BLaER1 treated with 17β-estradiol and CSF1 and Interleukin-3, amounts not matched to agents 10 nM and 100 nM (cell line): ENCODE data around the gene MFF.

ENCODE experiments used
- H3K27ac ChIP-seq, 11 experiments: shearing (Covaris generic); formaldehyde crosslinking; 2 replicates each; pipeline ENCODE4 v1.8.1; 2022
- H3K27me3 ChIP-seq, 11 experiments: shearing (Covaris generic); formaldehyde crosslinking; 2 replicates each; pipeline ENCODE4 v1.8.1; 2022
- H3K36me3 ChIP-seq, 11 experiments: shearing (Covaris generic); formaldehyde crosslinking; 2 replicates each; pipeline ENCODE4 v1.8.1; 2022
- H3K4me1 ChIP-seq, 10 experiments: shearing (Covaris generic); formaldehyde crosslinking; 2 replicates each; pipeline ENCODE4 v1.8.1; 2022
- H3K4me2 ChIP-seq, 11 experiments: shearing (Covaris generic); formaldehyde crosslinking; 2 replicates each; pipeline ENCODE4 v1.8.1; 2022
- H3K4me3 ChIP-seq, 10 experiments: shearing (Covaris generic); formaldehyde crosslinking; 2 replicates each; pipeline ENCODE4 v1.8.1; 2022
- H3K9ac ChIP-seq, 11 experiments: shearing (Covaris generic); formaldehyde crosslinking; 2 replicates each; pipeline ENCODE4 v1.8.1; 2022
- H3K9me3 ChIP-seq, 11 experiments: shearing (Covaris generic); formaldehyde crosslinking; replicated peaks in 1 of 11; 2 replicates each; pipeline ENCODE4 v1.8.1; 2022
- H4K20me1 ChIP-seq, 11 experiments: shearing (Covaris generic); formaldehyde crosslinking; 2 replicates each; pipeline ENCODE4 v1.8.1; 2022
- Cebpa-rat ChIP-seq, 11 experiments: shearing (Covaris generic); IDR thresholded peaks; 2 replicates each; pipeline ENCODE4 v1.8.1; 2022

Gene MFF

DNA sequence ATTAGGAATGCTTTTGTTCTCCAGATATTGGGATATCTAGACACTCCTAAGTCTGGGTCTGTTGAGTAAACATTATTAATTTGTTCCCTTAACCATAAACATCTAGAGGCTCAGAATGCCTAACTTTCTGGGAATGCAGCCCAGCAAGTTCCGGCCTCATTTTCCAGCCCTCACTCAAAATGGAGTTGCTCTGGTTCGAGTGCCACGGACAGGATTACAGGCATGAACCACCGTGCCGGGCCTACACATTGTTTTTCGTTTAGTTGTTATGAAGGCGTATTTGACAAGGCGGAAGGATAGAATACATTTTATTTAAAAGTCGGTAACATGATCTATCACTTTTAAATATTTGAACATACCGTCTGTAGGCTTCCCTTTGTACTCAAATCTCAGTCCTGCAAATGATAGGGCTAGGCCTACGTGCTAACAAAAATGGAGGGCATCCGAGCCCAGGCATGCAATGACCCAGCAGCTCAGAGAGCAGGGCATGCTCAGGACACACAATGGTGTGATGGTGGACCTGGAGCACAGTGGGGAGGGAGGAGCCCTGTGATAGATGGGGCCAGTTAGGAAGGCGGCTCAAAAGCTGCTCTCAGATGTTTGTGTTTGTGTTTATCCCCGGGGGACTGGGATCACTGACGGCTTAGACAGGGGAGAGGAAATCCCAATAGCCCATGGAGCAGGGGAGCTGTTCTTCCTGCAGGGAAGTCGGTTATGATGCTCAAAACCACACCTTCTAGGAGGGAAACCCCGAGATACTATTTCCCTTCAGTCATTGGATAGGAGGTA, 65.6 kb downstream of the MFF start:
- H3K9ac ChIP-seq = no peak overlapping the region
- no peak overlapping the region for H3K27ac ChIP-seq
- peaks cover 0 to 41% (median 8%) of the 10 kb centered on the region in 10 experiments; a peak in 11 of 20 replicates for H3K4me1 ChIP-seq

DNA sequence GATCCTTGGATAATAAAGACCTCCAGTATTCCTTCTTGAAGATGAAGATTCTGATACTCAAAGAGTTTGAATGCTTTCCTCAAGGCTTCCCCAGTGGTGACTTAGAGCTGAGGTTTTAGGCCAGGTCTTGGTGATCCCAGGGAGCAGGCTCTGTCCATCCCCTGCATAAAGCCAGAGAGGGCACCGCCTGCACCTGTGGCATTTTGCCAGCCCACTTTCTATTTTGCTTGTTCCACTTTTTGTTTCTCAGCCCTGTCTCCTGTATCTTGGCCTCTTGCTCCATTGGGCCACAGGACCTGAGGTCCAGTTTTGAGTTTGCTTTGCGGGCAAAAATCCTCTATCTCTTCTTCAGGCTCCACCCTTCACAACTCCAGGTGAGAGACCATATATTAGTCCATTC, 69.3 kb downstream of the MFF start:
- H3K36me3 ChIP-seq = no peaks in the 10 kb centered on the region
- H3K4me2 ChIP-seq = peak overlapping the region in 4 of 11 experiments; percentile 20 to 53 (median 40); a peak in 6 of 22 replicates
- TF ChIP-seq Cebpa-rat (IDR thresholded peaks at IDR 0.05) = no peak
- H3K27me3 ChIP-seq = no peaks in the 10 kb centered on the region
- H3K9me3 ChIP-seq = no peaks in the 10 kb centered on the region
- peaks cover 0 to 63% (median 24%) of the 10 kb centered on the region in 10 experiments; a peak in 15 of 20 replicates for H3K4me1 ChIP-seq
- no peak overlapping the region for H3K27ac ChIP-seq
- H3K4me3 ChIP-seq = no peak overlapping the region
- no peaks in the 10 kb centered on the region for H4K20me1 ChIP-seq
- no peak overlapping the region for H3K9ac ChIP-seq

More for the DNA sequence above, 65.6 kb downstream of the MFF start:
- H3K9me3 ChIP-seq = no peaks in the 10 kb centered on the region
- H4K20me1 ChIP-seq = no peaks in the 10 kb centered on the region
- no peak for TF ChIP-seq Cebpa-rat (IDR thresholded peaks at IDR 0.05)
- no peaks in the 10 kb centered on the region for H3K27me3 ChIP-seq
- H3K36me3 ChIP-seq = no peaks in the 10 kb centered on the region
- no peak overlapping the region for H3K4me2 ChIP-seq
- H3K4me3 ChIP-seq = no peak overlapping the region

DNA sequence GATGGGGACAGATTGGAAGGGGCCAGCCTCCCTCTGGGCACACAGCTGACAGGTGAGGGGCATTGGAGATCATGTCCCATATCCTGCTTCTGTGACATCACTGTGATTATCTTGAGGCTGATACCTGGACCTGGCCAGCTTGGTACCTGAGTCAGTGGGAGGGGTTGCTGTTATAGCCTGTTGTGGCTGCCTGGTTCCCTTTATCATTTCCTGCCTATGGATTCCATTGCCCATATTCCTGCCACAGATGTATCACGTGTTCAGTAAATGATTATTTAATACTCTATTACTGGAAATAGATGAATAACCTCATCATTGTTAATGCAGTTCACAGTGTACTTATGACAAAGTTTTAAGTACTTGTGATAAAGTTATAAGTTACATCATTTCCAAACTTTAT, 70.5 kb downstream of the MFF start:
- Histone ChIP-seq H4K20me1 (no peaks in the 10 kb centered on the region), H3K36me3 (no peaks in the 10 kb centered on the region), H3K4me1 (peaks cover 0 to 63% (median 25%) of the 10 kb centered on the region in 10 experiments; a peak in 15 of 20 replicates), H3K4me3 (no peak overlapping the region), H3K9ac (no peak overlapping the region), H3K27ac (no peak overlapping the region), H3K27me3 (no peaks in the 10 kb centered on the region), H3K9me3 (no peaks in the 10 kb centered on the region), H3K4me2 (peak overlapping the region in 4 of 11 experiments; percentile 33 to 52 (median 46); a peak in 6 of 22 replicates)
- no peak for TF ChIP-seq Cebpa-rat (IDR thresholded peaks at IDR 0.05)

DNA sequence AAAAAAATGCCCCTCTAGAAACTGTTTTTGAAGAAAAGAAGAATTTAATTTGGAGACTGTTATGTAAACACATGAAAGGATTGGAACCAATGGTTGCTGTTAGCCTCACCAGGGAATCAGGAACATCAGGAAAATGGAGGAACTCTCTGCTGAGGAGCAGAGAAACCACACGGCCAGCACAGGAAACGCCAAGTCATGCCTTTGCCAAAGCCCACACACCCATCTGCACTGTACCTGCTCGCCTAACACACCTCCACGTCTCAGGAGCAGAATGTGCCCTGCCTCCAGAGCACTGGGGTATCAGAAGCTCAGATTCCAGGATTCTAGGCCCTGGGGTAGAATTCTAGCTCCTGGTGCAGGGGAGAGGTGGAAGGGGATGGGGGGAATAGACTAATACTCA, 72.5 kb downstream of the MFF start:
- H3K4me2 ChIP-seq = peak overlapping the region in 8 of 11 experiments; percentile 33 to 80 (median 64); a peak in 12 of 22 replicates
- H3K9me3 ChIP-seq = no peaks in the 10 kb centered on the region
- no peak overlapping the region for H3K9ac ChIP-seq
- no peaks in the 10 kb centered on the region for H3K27me3 ChIP-seq
- H3K4me3 ChIP-seq = no peak overlapping the region
- TF ChIP-seq Cebpa-rat (IDR thresholded peaks at IDR 0.05) = no peak
- H3K4me1 ChIP-seq = peaks cover 0 to 63% (median 25%) of the 10 kb centered on the region in 10 experiments; a peak in 15 of 20 replicates
- H4K20me1 ChIP-seq = no peaks in the 10 kb centered on the region
- H3K27ac ChIP-seq = no peak overlapping the region; a peak in 1 of 22 replicates
- no peaks in the 10 kb centered on the region for H3K36me3 ChIP-seq

DNA sequence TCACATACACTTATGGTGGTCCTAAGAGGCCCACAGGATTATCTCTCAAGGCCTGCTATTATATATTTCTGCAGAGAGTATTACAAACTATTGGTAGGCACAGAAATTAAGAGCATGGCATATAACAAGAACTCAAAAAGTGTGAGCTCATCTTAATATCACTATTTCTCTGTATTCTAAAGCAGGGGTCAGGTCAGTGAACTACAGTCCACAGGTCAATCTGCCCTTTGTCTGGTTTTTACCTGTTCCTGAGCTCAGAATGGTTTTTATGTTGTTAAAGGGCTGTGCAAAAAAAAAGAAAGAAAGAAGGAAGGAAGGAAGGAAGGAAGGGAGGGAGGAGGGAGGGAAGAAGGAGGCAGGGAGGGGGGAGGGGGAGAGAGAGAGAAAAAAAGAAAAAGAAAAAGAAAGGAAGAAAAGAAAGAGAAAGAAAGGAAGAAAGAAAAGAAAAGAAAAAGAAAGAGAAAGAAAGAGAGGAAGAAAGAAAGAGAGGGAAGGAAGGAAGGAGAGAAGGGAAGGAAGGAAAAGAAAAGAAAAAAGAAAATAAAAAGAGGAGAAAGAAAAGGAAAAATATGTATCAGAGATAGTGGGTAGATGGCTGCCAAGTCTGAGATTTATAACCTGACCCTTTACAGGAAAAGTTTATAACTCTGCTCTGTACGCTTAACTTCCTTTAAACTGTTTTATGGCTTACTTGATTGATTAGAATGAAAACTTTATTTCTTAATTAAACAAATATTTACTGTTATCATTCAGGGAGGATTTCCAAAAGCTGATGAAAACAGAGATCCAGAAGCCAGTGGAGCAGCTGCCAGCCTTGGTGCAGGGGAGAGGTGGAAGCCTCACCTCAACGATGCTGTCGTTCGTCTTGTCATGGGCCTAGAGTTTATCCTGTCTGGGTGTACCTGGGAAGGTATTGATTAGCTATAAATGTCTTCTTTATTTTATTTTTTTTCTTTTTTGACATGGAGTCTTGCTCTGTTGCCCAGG, 73.9 kb downstream of the MFF start:
- H3K4me1 ChIP-seq = peaks cover 0 to 59% (median 25%) of the 10 kb centered on the region in 10 experiments; a peak in 15 of 20 replicates
- no peaks in the 10 kb centered on the region for H3K27me3 ChIP-seq
- no peaks in the 10 kb centered on the region for H4K20me1 ChIP-seq
- H3K9ac ChIP-seq = no peak overlapping the region
- H3K36me3 ChIP-seq = no peaks in the 10 kb centered on the region
- H3K9me3 ChIP-seq = no peaks in the 10 kb centered on the region
- H3K4me3 ChIP-seq = no peak overlapping the region
- H3K27ac ChIP-seq = no peak overlapping the region
- peak overlapping the region in 1 of 11 experiments; percentile 55; a peak in 2 of 22 replicates for H3K4me2 ChIP-seq
- no peak for TF ChIP-seq Cebpa-rat (IDR thresholded peaks at IDR 0.05)

DNA sequence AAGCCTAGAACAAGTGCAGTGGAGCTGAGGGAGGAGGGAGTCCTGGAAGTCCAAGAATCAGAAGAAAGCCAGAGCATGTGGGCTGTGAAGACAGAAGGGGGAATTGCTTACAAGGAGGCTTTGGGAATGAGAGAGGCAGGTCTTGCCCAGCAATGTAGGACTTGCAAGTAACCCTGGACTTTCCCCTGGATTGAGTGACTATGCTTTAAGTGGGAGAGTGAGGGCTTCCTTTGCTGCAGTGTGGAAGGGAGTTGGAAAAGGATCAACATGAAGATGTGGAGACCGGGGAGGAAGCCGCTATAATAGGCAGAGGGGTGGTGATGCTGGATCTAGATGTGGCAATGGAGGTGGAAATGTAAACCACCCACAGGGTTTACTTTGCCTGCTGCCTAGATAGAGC, 76.5 kb downstream of the MFF start:
- Histone ChIP-seq H3K9me3 (no peaks in the 10 kb centered on the region), H3K36me3 (no peaks in the 10 kb centered on the region), H3K4me2 (no peak overlapping the region), H3K4me1 (peaks cover 8 to 62% (median 43%) of the 10 kb centered on the region in 10 experiments), H3K27ac (no peak overlapping the region), H3K9ac (no peak overlapping the region), H3K4me3 (no peak overlapping the region), H3K27me3 (no peaks in the 10 kb centered on the region), H4K20me1 (no peaks in the 10 kb centered on the region)
- no peak for TF ChIP-seq Cebpa-rat (IDR thresholded peaks at IDR 0.05)

DNA sequence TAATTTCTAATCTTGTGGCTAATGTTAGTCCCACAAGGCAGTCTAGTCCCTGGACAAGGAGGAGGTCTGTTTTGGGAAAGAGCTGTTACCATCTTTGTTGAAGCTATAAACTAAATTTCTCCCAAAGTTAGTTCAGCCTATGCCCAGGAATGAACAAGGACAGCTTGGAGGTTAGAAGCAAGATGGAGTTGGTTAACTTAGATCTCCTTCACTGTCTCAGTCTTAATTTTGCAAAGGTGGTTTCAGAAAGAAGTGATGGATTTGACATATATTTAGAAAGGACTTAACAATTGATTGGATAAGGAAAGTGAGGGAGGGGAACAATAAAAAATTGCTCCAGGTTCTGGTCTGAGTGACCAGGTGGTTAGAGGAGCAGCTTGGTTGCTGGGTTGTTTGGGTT, 77.3 kb downstream of the MFF start:
- no peak for TF ChIP-seq Cebpa-rat (IDR thresholded peaks at IDR 0.05)

DNA sequence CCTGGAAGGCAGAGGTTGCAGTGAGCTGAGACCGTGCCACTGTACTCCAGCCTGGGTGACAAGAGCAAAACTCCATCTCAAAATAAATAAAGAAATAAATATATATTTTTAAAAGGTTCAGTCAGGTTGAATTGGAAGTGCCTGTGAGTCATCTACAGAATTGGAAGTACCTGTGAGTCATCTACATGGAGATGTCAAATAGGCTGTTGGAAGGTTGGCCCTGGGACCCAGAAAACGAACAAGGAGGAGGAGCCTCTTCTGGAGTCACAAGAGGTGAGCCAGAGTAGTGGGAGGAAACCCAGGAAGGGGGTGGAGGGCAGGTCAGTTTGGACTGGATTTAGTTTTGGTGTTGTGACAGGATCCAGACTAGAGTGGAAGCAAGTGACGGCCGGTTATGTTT, 77.9 kb downstream of the MFF start:
- H3K27ac ChIP-seq = no peak overlapping the region
- no peaks in the 10 kb centered on the region for H4K20me1 ChIP-seq
- H3K36me3 ChIP-seq = no peaks in the 10 kb centered on the region
- peaks cover 8 to 62% (median 45%) of the 10 kb centered on the region in 10 experiments for H3K4me1 ChIP-seq
- no peaks in the 10 kb centered on the region for H3K27me3 ChIP-seq
- H3K4me3 ChIP-seq = no peak overlapping the region
- H3K9me3 ChIP-seq = no peaks in the 10 kb centered on the region
- no peak overlapping the region for H3K9ac ChIP-seq
- TF ChIP-seq Cebpa-rat (IDR thresholded peaks at IDR 0.05) = no peak
- H3K4me2 ChIP-seq = no peak overlapping the region

More for the DNA sequence above, 77.3 kb downstream of the MFF start:
- H3K9ac ChIP-seq = no peak overlapping the region
- H3K27me3 ChIP-seq = no peaks in the 10 kb centered on the region
- H3K4me2 ChIP-seq = no peak overlapping the region
- no peaks in the 10 kb centered on the region for H3K36me3 ChIP-seq
- peaks cover 8 to 62% (median 46%) of the 10 kb centered on the region in 10 experiments for H3K4me1 ChIP-seq
- no peaks in the 10 kb centered on the region for H3K9me3 ChIP-seq
- H3K27ac ChIP-seq = no peak overlapping the region
- no peaks in the 10 kb centered on the region for H4K20me1 ChIP-seq
- no peak overlapping the region for H3K4me3 ChIP-seq
